GM19099 (cell line): ENCODE data around the gene A1BG.

ENCODE experiments used
- POLR2A ChIP-seq: IDR thresholded peaks from 3 replicates; pipeline ENCODE4 v1.6.1; 2011; ENCODE audit warnings: low read depth; ENCODE audit not compliant: insufficient read length; ENCODE audit errors: extremely low read depth

A1BG gene

DNA sequence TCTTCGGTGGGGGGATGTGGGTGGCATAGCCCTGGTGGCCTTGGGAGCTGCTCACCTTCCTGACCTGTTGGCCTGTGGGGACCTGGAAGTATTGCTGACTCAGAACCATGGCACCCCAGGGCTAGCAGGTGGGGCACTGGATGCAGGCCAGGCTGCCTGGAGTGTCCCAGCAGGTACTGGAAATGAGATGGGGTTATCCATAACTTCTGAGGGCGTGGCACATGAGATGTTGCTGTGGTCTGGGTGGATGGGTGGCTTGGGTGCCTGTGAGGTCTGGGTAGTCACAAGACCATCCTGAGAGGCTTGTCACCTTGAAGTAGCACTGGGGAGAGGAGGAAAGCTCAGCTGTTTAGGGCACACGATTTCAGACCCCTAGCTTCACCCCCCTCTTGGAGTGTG is 41.5 kb upstream of the A1BG start:
- TF ChIP-seq POLR2A: no peak

DNA sequence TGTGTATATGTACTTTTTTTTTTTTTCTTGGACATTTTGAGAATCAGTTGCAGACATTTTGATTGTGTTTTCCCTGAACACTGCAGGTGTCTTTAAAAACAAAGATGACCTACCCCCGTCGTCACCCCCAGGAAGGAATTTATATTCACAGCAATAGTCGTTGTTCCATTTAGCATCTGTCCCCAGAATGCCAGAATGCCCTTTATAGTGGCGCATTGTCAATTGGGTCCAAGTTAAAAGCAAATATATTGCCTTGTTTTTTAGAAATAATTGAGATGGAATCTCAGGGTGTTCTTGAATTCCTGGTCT is 40.4 kb upstream of the A1BG start:
- TF ChIP-seq POLR2A: no peak

DNA sequence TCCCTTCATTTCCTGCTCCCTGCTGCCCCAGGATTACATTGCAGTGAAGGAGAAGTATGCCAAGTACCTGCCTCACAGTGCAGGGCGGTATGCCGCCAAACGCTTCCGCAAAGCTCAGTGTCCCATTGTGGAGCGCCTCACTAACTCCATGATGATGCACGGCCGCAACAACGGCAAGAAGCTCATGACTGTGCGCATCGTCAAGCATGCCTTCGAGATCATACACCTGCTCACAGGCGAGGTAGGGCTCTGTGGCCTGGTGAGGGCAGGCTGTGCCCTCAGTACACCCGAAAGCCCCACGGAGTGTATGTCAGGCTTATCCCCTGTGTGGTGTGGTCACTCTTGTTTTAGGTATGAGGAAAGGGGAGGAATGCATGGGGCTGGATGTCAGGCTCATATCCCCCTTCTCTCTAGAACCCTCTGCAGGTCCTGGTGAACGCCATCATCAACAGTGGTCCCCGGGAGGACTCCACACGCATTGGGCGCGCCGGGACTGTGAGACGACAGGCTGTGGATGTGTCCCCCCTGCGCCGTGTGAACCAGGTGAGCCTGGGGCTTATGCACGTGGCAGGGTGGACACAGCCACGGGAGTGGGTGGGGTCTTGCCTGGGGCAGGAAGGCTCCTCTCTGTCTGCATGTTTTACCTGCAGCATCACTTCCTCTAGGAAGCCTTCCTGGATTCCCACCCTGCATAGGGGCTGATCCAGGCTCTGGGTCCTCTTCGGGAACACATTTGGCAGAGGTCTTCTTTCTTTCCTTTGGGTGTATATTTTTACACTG is 39.8 kb upstream of the A1BG start:
- TF ChIP-seq POLR2A: no peak

DNA sequence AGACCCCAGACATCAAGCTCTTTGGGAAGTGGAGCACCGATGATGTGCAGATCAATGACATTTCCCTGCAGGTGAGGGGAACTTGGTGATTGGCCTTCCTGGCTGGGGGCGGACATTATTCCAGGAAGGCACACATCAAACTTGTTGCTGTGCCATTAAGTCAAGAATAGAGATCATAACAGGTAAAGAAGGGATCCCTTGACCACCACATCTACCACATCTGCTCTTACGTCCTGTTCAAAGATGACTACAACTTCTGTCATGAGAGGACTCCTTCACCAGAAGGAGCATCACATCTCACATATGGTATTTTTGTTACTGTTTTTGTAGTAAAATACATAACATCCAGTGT is 34.9 kb upstream of the A1BG start:
- no peak for TF ChIP-seq POLR2A

DNA sequence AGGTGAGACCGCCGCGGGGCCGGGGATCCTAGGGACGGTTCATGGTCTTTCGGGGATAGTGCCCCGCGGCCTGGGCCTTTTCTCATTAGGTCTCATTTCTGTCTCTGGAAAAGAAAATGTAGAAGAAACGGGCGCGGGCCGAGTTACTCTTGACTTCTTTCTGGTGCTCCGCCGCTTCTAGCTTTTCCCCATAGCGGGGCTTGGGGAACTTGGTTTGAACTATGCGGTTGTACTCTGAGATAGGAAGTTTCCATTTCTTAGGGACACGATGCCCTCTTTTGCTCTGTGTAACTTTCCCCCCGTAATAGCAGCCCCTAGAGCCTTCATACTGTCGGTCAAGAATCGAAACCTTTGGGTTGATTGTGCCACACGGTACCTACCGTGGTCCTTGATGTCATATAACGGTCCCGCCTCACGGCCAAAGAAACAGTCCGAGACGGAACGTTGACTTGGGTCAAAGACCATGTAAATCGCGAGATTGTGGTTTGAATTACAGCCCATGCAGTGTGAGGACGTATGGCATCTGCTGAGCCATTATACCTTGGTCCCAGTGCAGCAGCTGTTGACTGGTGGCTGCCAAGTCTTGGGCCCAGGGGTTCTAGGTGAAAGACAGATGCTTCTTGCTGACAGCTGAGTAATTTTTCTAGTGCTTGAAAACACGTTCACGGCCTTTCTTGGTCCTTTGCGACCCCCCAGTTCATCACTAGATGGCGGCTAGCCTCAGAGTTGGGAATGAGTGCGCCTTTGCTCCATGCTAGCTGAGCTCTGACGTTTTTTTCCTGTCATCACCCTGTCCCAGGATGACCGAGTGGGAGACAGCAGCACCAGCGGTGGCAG is 34.3 kb upstream of the A1BG start:
- TF ChIP-seq POLR2A: no peak

DNA sequence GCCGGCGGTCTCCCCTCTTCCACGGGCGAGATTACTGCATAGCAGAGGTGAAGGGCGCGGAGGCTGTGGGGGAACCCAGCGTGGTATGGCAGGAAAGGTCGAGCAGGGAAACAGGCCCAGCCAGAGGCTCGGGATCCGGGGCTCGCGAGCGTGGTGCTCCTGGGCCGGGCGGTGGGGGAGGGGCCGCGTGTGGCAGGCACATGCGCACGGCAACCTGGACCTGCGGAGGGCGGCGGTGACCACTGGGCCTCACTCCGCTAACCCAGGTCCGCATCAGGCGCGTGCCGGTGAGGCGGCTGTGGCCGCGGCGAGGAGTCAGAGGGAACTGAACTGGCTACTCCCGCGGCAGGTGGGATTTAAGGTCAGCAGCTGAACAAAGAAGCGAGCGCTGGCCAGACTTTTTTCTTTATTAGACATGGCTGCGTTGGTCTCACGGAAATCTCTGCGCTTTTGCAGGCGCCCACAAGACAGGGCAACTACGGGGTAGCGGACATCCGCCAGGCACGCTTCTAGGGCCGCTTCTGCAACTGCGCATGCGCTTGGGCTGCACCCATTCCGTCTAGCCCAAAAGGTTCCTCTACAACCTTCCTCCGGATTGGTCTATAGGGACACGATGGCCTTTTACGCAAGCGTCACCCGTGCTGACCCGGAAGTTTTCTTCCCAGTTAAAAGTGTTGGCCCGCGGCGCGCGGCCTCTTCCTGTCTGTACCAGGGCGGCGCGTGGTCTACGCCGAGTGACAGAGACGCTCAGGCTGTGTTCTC is 33.5 kb upstream of the A1BG start, which contains the start of gene RPS5:
TSS of gene RPS5 (plus strand) at position 694 of the 762 bp plus-strand sequence. CDS start 869 bp downstream, outside the sequence.
- peak; percentile 97 for TF ChIP-seq POLR2A

DNA sequence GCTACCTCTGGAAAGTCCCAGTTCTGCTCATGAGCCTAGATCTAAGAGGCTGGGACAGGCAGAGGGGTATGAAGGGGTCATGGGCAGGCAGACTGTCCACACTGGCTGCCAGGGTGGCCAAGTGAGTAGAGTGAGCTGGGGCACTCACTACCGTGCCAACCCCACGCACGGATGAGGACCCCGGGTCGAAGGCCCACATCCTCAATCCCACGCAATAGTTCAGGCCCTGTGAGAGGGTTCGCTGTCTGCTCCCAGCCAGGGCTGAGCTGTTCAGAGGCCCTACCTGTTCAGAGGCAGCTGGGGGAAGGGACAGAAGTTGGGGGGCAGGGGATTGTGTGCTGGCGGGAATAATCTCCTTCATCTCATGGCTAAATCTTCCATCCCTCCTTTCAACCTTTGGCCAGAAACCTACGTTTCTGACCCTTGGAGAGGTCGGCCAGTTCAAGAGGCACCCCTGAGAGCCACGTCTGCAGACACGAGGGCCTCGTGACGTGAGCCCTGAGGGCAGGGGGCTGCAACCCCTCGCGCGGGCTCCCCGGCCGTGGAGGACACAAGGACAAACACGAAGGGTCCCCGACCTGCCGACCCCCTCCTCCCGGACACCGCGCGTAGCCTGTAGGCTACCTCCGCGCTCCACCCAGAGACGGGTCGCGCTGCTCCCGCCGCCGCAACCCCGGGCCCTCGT is 32.7 kb upstream of the A1BG start:
- TF ChIP-seq POLR2A: peak; percentile 59

DNA sequence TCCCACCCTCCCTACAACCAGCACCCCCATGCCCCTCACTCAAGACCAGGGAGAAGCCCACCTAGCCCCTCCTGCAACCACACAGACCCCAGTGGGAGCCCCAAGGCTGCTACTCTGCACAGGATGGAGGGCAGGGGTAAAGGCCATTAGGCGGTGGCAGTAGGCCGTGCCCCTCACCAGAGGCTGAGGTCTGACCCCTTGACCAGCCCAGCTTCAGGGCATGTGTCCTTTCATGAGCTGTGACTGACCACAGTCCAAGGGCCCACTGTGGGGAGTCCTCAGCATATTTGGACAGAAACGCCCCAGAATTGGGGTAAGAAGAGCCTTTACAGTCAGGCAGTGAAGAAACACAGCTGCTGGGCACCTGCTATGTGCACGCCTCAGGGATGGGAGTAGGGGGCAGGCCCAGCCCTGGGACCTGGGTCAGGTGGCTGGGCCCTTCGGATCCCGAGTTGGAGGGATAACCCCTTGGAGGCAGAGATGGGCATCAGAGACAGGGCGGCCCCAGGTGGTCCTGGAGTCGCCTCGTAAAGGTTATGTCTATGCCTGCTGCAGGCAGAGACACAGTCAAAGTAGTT is 32.1 kb upstream of the A1BG start:
- TF ChIP-seq POLR2A: no peak

DNA sequence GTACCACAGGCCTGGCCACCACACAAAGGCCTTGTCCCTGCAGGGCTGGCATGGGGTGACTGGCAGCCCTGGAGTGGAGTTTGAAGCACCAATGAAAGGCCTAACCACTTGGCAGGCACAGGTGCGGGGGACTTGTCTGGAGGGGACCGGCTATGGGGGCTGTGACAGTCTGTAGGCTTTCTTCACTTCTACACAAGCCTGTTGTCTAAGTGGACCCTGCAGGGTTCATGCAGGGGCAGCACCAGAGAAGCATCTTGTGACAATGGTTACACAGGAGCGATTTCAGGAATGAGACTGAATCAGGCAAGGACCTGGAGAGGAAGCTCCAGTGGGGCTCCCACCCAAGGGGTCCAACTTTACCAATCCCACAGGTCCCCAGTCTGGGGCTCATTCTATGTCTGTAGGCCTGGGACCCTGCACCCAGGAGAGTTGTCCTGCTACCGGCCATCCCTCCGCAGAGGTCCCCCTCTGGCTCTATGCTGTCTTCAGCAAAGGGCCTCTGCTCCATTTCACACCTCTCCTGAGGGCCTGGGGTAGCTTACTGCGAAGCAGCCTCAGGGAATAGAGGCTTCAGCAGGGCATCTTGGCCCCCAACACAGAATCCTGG is 29.8 kb upstream of the A1BG start:
- no peak for TF ChIP-seq POLR2A

DNA sequence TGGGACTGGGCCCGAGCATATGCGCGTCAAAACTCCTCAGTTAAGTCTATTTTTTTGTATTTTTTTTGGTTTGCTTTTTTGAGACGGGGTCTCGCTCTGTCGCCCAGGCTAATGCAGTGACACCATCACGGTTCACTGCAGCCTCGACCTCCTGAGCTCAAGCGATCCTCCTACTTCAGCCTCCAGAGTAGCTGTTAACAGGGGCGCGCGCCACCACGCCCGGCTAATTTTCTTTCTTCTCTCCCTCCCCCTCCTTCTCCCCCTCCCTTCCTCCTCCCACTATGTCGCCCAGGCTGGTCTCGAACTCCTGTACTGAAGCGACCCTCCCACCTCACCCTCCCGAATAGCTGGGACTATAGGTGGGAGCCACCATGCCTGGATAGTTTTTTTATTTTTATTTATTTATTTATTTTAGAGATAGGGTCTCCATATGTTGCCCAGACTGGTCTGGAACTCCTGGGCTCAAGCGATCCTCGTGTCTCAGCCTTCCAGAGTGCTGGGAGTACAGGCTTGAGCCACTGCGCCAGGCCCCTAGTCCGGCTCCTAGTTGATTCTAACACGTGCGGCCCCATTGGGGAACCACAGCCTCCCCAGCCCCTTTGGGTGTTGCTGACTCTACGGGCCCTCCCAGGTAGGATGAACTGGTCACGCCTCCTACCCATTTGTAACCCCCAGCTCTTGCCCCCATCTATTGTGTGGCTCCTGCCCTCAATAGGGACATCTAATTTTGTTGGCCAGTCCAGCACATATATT is 28.3 kb upstream of the A1BG start:
- no peak for TF ChIP-seq POLR2A

DNA sequence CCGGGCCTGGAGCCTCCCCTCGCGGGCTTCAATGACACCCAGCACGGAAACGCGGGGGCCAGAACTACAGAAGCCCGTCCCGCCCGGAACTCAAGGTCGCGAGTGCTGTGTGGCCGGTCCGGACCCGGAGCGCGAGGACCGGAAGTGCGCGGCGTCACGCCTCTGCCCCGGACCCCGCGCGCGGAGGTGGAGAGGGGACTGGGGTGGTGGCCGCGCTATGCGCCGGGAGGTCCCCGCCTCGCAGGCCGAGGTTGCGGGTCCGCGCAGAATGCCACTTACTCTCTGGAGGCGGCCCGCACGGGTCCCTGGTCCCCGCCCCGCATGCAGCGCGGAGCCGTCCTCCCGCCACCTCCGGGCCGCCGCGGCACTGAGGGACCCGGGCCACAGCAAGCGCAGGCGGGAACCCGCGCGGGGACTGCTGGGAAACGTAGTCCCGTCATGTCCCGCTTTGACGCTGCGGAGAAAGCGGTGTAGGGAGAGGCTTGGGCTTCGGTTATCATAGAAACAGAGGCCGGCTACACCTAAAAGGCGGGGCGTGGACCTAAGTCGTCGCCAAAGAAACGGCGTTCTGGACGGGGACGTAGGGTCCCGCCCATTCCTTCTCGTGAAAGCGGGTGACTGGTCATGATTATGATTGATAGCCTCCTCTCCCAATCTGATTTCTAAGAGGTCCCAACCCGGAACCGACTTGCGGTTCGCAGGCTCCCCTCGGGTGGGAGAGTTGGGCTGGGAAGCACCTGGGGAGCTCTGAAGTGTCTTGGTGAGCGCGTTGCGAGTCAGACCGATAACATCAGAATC is 27.6 kb upstream of the A1BG start, which contains the start of gene ZNF837:
TSS of gene ZNF837 (minus strand) at position 369 of the 798 bp plus-strand sequence. CDS start 11,698 bp downstream, outside the sequence.
- peak; percentile 88 for TF ChIP-seq POLR2A

DNA sequence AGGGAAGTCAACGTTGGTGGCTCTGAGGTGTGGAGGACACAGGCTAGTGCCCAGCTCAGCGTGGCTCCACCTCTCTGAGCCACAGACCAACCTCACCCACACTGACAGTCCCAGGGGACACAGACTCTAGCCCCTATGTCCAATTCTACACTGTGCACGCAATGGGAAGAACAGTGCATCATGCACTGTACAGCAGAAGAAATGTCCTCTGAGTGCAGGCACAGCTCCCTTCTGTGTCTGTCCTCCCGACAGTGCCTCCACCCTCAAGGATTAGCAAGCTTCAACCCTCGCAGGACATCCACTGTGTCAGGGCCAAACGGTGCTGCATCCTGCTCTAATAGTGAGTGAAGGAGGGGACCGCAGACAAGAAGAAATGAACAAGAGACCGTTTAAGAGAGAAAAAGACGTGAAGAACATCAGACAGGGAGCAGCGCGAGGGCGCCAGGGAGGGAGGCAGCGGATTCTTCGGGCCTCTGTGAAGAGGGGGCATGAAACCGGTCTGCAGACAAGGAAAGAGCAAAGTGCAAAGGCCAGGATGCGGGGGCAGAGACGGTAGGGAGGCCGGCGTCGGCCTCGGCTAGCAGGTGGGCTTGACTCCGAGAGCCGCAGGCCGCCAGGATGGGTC is 26.9 kb upstream of the A1BG start:
- no peak for TF ChIP-seq POLR2A
